ENCODE measurements around the gene PLAC9.
A peak's percentile ranks its signal among the peaks of the same experiment; 100 is the strongest.

PLAC9 gene

DNA sequence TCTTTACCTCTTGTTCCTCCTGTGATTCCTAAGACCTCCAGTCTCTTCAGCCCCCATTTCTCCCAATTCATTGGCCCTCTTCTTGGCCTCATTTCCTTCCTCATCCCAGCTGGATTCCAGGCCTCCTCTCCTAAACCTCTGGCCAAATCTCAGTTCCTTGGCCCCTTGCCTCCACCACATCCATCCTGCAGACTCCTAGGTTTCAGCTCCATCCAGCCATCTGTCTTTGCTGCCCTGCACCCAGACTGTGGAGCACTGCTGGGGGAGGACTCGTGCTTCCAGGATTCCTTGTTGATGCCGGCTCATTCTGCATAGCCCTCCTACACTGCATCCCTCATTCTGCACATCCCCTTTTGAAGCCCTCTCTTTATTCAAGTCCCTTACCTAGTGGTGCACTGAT is 6.7 kb downstream of the PLAC9 start:
- Histone ChIP-seq H3K18ac (ENCODE audit: low read length) (no peak overlapping the region), H3K79me1 (ENCODE audit: low read depth, low read length) (no peaks in the 10 kb centered on the region), H2BK5ac (ENCODE audit: low read length) (no peak overlapping the region), H2BK120ac (ENCODE audit: low read depth, low read length) (no peak overlapping the region), H4K8ac (ENCODE audit: low read depth, low read length) (no peak overlapping the region), H3K9ac (ENCODE audit: low read depth, low read length, poor library complexity) (no peak overlapping the region), H4K91ac (ENCODE audit: low read depth, low read length, poor library complexity) (no peak overlapping the region), H3K14ac (ENCODE audit: low read length) (no peak overlapping the region), H3K4ac (ENCODE audit: low read length) (no peak overlapping the region), H2AFZ (ENCODE audit: low read length) (no peak overlapping the region), H3K4me1 (ENCODE audit: control insufficient read depth in 2 of 2, insufficient read depth in 1 of 2, low read depth in 1 of 2, low read length in 2 of 2) (peaks cover 7 to 9% of the 10 kb centered on the region in 2 donors), H3K27me3 (ENCODE audit: control insufficient read depth in 3 of 3, insufficient read depth in 3 of 3, low read depth in 1 of 3, low read length in 3 of 3) (peaks cover 0 to 5% (median 0%) of the 10 kb centered on the region in 3 experiments), H2BK12ac (ENCODE audit: low read length) (no peak overlapping the region), H2BK15ac (ENCODE audit: low read length) (no peak overlapping the region), H3K27ac (replicated peaks; ENCODE audit: low read length) (no peak overlapping the region), H3K4me2 (ENCODE audit: insufficient read depth, low read length, poor library complexity, severe bottlenecking) (no peak overlapping the region), H3K4me3 (ENCODE audit: low read length in 2 of 2) (no peak overlapping the region), H2AK5ac (ENCODE audit: low read depth, low read length) (no peak overlapping the region), H3K36me3 (replicated peaks in 1 of 2; ENCODE audit: control insufficient read depth in 2 of 2, insufficient read depth in 2 of 2, low read length in 2 of 2) (no peaks in the 10 kb centered on the region), H3K9me3 (replicated peaks in 1 of 2; ENCODE audit: control insufficient read depth in 2 of 2, insufficient read depth in 1 of 2, low read depth in 1 of 2, low read length in 2 of 2) (no peaks in the 10 kb centered on the region), H3K23ac (ENCODE audit: low read depth, low read length, poor library complexity) (no peak overlapping the region)
- no CpG with 5 or more reads among the region's 2 CpGs for WGBS, 2 donors (ENCODE audit: extremely low coverage in 2 of 2, insufficient read length in 2 of 2, insufficient replicate concordance in 1 of 2)
- no peak for DNase-seq (ENCODE audit: low spot score)

DNA sequence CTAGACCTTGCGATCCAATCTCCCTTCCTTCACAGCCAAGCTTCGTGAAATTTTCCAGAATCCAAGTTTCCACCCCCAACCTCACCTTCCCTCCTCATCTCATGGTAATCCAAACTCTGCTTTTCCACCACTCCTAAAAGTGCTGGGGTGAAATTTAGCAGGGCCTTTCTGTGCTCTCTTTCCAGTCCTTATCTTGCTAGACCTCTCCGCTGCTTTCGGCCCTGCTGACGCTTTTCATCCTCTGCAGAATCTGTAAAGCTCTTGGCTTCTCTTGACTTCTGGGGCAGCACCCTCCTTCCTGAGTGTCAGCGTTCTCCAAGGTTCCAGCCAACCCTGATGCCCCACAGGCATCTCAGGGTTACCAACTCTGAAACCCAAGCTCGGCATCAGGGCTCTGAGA is 7.7 kb downstream of the PLAC9 start:
- Histone ChIP-seq H3K79me1 (ENCODE audit: low read depth, low read length) (no peaks in the 10 kb centered on the region), H2AK5ac (ENCODE audit: low read depth, low read length) (no peak overlapping the region), H3K27ac (replicated peaks; ENCODE audit: low read length) (no peak overlapping the region), H3K18ac (ENCODE audit: low read length) (no peak overlapping the region), H3K4me2 (ENCODE audit: insufficient read depth, low read length, poor library complexity, severe bottlenecking) (no peak overlapping the region), H2BK12ac (ENCODE audit: low read length) (no peak overlapping the region), H4K91ac (ENCODE audit: low read depth, low read length, poor library complexity) (no peak overlapping the region), H3K4me1 (ENCODE audit: control insufficient read depth in 2 of 2, insufficient read depth in 1 of 2, low read depth in 1 of 2, low read length in 2 of 2) (peaks cover 7 to 9% of the 10 kb centered on the region in 2 donors), H2BK120ac (ENCODE audit: low read depth, low read length) (no peak overlapping the region), H3K9me3 (replicated peaks in 1 of 2; ENCODE audit: control insufficient read depth in 2 of 2, insufficient read depth in 1 of 2, low read depth in 1 of 2, low read length in 2 of 2) (no peaks in the 10 kb centered on the region), H3K27me3 (ENCODE audit: control insufficient read depth in 3 of 3, insufficient read depth in 3 of 3, low read depth in 1 of 3, low read length in 3 of 3) (no peaks in the 10 kb centered on the region), H3K4ac (ENCODE audit: low read length) (no peak overlapping the region), H2BK5ac (ENCODE audit: low read length) (no peak overlapping the region), H3K9ac (ENCODE audit: low read depth, low read length, poor library complexity) (no peak overlapping the region), H2AFZ (ENCODE audit: low read length) (no peak overlapping the region), H3K4me3 (ENCODE audit: low read length in 2 of 2) (no peak overlapping the region), H3K36me3 (replicated peaks in 1 of 2; ENCODE audit: control insufficient read depth in 2 of 2, insufficient read depth in 2 of 2, low read length in 2 of 2) (no peaks in the 10 kb centered on the region), H3K14ac (ENCODE audit: low read length) (no peak overlapping the region), H3K23ac (ENCODE audit: low read depth, low read length, poor library complexity) (no peak overlapping the region), H2BK15ac (ENCODE audit: low read length) (no peak overlapping the region), H4K8ac (ENCODE audit: low read depth, low read length) (no peak overlapping the region)
- WGBS, 2 donors (ENCODE audit: extremely low coverage in 2 of 2, insufficient read length in 2 of 2, insufficient replicate concordance in 1 of 2): no CpG with 5 or more reads among the region's 7 CpGs
- DNase-seq (ENCODE audit: low spot score): no peak

- Histone ChIP-seq H3K4me2 (ENCODE audit: insufficient read depth, low read length, poor library complexity, severe bottlenecking) (no peak overlapping the region), H3K23ac (ENCODE audit: low read depth, low read length, poor library complexity) (no peak overlapping the region), H3K4me1 (ENCODE audit: control insufficient read depth in 2 of 2, insufficient read depth in 1 of 2, low read depth in 1 of 2, low read length in 2 of 2) (peaks cover 7 to 8% of the 10 kb centered on the region in 2 donors), H2BK120ac (ENCODE audit: low read depth, low read length) (no peak overlapping the region), H2BK5ac (ENCODE audit: low read length) (no peak overlapping the region), H3K4me3 (ENCODE audit: low read length in 2 of 2) (peak overlapping the region in 1 of 2 donors; percentile 0), H3K9ac (ENCODE audit: low read depth, low read length, poor library complexity) (peak overlapping the region; percentile 30), H2BK15ac (ENCODE audit: low read length) (no peak overlapping the region), H3K4ac (ENCODE audit: low read length) (no peak overlapping the region), H4K91ac (ENCODE audit: low read depth, low read length, poor library complexity) (no peak overlapping the region), H3K9me3 (replicated peaks in 1 of 2; ENCODE audit: control insufficient read depth in 2 of 2, insufficient read depth in 1 of 2, low read depth in 1 of 2, low read length in 2 of 2) (no peaks in the 10 kb centered on the region), H2AK5ac (ENCODE audit: low read depth, low read length) (no peak overlapping the region), H3K27ac (replicated peaks; ENCODE audit: low read length) (no peak overlapping the region), H3K79me1 (ENCODE audit: low read depth, low read length) (no peaks in the 10 kb centered on the region), H3K36me3 (replicated peaks in 1 of 2; ENCODE audit: control insufficient read depth in 2 of 2, insufficient read depth in 2 of 2, low read length in 2 of 2) (no peaks in the 10 kb centered on the region), H3K27me3 (ENCODE audit: control insufficient read depth in 3 of 3, insufficient read depth in 3 of 3, low read depth in 1 of 3, low read length in 3 of 3) (no peaks in the 10 kb centered on the region), H2BK12ac (ENCODE audit: low read length) (no peak overlapping the region), H4K8ac (ENCODE audit: low read depth, low read length) (no peak overlapping the region), H3K18ac (ENCODE audit: low read length) (no peak overlapping the region), H2AFZ (ENCODE audit: low read length) (no peak overlapping the region), H3K14ac (ENCODE audit: low read length) (peak overlapping the region; percentile 1)
- no CpG with 5 or more reads among the region's 19 CpGs for WGBS, 2 donors (ENCODE audit: extremely low coverage in 2 of 2, insufficient read length in 2 of 2, insufficient replicate concordance in 1 of 2)
- no peak for DNase-seq (ENCODE audit: low spot score)
Measured at GRCh38 chr10:80141696-80142460, 9.3 kb downstream of the PLAC9 start.

GRCh38 chr10:80144067-80144695 is 11.7 kb downstream of the PLAC9 start:
- Histone ChIP-seq H2AK5ac (ENCODE audit: low read depth, low read length) (peak overlapping the region; percentile 84), H3K4me1 (ENCODE audit: control insufficient read depth in 2 of 2, insufficient read depth in 1 of 2, low read depth in 1 of 2, low read length in 2 of 2) (peaks cover 0 to 7% of the 10 kb centered on the region in 2 donors), H3K27ac (replicated peaks; ENCODE audit: low read length) (no peak overlapping the region), H3K4me2 (ENCODE audit: insufficient read depth, low read length, poor library complexity, severe bottlenecking) (no peak overlapping the region), H3K79me1 (ENCODE audit: low read depth, low read length) (no peaks in the 10 kb centered on the region), H2BK15ac (ENCODE audit: low read length) (peak overlapping the region; percentile 93), H3K9me3 (replicated peaks in 1 of 2; ENCODE audit: control insufficient read depth in 2 of 2, insufficient read depth in 1 of 2, low read depth in 1 of 2, low read length in 2 of 2) (no peaks in the 10 kb centered on the region), H2BK120ac (ENCODE audit: low read depth, low read length) (no peak overlapping the region), H2BK5ac (ENCODE audit: low read length) (no peak overlapping the region), H4K8ac (ENCODE audit: low read depth, low read length) (no peak overlapping the region), H3K36me3 (replicated peaks in 1 of 2; ENCODE audit: control insufficient read depth in 2 of 2, insufficient read depth in 2 of 2, low read length in 2 of 2) (no peaks in the 10 kb centered on the region), H2BK12ac (ENCODE audit: low read length) (no peak overlapping the region), H4K91ac (ENCODE audit: low read depth, low read length, poor library complexity) (no peak overlapping the region), H3K18ac (ENCODE audit: low read length) (peak overlapping the region; percentile 83), H3K23ac (ENCODE audit: low read depth, low read length, poor library complexity) (no peak overlapping the region), H3K27me3 (ENCODE audit: control insufficient read depth in 3 of 3, insufficient read depth in 3 of 3, low read depth in 1 of 3, low read length in 3 of 3) (no peaks in the 10 kb centered on the region), H3K4me3 (ENCODE audit: low read length in 2 of 2) (no peak overlapping the region), H2AFZ (ENCODE audit: low read length) (no peak overlapping the region), H3K14ac (ENCODE audit: low read length) (peak overlapping the region; percentile 84), H3K4ac (ENCODE audit: low read length) (no peak overlapping the region), H3K9ac (ENCODE audit: low read depth, low read length, poor library complexity) (peak overlapping the region; percentile 63)
- no CpG with 5 or more reads among the region's 28 CpGs for WGBS, 2 donors (ENCODE audit: extremely low coverage in 2 of 2, insufficient read length in 2 of 2, insufficient replicate concordance in 1 of 2)
- DNase-seq (ENCODE audit: low spot score): no peak

Measured in neuronal stem cell (in vitro differentiated cells).